ENCODE data around the gene KCNT2.
"Not testable (repeated sequence)": the region's sequence is repeated elsewhere in the genome, so short reads cannot be mapped to it uniquely, and the experiment has no call there.

KCNT2 gene

DNA sequence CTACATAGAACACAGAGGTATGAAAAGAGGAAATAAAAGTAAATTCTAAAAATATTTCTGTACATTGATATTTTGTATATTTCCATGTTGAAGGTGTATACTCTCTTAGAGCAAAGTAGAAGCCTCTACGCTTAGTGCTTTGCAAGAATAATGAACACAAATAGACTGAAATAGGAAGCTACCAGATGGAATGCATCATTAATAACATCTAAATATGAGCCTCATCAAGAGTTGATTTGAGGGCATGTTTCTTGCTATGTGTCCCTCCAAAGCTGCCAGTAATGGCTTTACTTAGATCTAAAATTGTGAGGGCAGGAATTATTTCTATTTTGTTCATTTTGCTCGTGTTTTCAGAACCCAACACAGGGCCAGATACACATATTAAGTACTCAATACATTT lies 94.4 kb downstream of the KCNT2 start:
- DNase-seq (ENCODE audit: low read depth), result no peak

DNA sequence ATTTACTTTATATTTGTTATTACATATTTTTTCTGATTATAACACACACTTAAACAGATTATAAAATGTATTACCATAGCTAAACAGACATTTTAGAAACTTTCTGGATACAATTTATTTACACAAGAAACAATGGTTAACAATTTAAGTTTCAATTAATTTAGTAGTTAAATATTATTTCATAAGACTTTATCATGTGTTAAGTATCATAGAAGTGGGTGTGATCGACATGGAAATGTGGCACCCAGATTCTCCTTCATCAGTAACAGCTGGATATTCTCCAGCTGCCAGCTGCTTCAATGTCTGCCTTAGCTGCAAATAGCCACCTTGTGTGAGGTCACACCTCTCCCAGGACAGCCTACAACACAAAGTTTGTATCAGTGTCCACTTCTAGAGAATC lies 97.8 kb downstream of the KCNT2 start:
- DNase-seq (ENCODE audit: low read depth), result no peak

DNA sequence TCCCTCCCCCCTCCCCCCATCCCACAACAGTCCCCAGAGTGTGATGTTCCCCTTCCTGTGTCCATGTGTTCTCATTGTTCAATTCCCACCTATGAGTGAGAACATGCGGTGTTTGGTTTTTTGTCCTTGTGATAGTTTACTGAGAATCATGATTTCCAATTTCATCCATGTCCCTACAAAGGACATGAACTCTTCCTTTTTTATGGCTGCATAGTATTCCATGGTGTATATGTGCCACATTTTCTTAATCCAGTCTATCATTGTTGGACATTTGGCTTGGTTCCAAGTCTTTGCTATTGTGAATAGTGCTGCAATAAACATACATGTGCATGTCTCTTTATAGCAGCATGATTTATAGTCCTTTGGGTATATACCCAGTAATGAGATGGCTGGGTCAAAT lies 104.0 kb downstream of the KCNT2 start:
- not testable (repeated sequence) for DNase-seq (ENCODE audit: low read depth)

DNA sequence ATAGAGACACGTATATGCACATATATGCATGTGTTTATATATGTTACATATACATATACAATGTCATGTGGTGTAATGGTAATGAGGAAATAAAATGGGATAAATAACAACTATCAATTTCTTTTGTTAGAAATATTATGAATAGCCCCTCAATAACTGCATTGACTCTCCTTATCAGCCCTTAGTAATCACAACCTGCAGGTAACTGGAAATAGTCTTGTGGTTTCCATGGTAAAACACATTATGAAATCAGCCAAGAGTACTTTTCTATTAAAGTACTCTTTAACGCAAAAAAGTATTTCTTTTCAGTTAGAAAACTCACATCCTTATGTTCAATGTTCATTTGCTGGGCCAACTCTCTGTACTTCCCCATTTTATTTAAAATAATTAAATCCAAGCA lies 105.8 kb downstream of the KCNT2 start:
- DNase-seq (ENCODE audit: low read depth), result no peak

DNA sequence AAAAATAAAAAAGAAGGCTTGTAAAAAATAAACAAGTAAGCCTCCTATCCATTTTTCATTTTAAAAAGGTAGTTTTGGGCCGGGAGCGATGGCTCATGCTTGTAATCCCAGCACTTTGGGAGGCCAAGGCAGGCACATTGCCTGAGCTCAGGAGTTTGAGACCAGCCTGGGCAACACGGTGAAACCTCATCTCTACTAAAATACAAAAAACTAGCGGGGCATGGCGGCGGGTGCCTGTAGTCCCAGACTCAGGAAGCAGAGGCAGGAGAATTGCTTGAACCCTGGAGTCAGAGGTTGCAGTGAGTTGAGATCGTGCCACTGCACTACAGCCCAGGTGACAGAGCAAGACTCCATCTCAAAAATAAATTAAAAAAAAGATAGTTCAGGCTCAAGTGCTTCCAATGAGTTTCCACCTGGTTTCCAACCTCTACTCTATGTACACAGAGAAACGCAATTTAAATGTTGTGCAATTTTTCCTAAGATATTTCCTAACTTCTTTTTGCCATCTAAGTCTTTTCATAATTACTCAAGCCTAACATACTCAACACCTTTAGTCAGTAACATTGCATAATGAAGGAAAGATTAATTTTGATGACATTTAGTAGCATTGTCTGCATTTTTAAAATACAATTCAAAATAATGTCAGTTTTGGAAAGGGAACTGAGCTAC lies 106.3 kb downstream of the KCNT2 start:
- DNase-seq (ENCODE audit: low read depth), result no peak

DNA sequence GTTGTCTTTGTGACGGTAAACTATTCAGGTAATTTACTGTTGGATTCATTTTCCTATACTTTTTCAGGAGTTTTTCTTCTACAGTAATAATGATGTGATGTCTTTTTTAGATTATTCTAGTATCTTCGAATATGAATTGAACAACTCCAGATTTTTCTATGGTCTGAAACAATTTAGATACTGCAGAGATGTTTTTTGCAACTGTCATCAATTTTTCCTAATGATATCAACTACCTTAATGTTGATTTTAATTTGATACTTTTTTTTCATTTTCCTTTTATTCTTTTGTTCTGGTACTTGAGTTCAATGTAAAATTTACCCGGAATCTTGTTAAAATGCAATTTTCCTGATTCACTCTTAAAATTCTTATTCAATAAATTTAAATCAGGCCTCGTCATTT lies 110.4 kb downstream of the KCNT2 start:
- no peak for DNase-seq (ENCODE audit: low read depth)

DNA sequence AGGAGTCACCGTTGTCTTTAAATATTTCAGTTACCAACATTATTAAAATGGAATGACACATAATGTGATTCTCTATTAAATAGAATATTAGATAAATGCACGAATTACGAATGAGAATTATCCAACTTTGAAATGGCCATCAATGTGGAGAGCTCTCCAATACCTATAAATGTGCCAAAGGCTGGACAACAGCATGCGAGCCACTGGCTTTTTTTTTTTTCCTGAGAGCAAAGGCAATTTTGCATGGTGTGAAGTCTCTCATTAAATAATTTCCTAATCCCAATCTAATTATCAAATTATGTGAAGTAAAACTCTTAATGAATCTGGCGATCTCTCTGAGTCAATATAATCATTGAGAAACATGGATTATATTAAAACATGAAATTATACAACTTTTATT lies 113.5 kb downstream of the KCNT2 start:
- DNase-seq (ENCODE audit: low read depth), result no peak

DNA sequence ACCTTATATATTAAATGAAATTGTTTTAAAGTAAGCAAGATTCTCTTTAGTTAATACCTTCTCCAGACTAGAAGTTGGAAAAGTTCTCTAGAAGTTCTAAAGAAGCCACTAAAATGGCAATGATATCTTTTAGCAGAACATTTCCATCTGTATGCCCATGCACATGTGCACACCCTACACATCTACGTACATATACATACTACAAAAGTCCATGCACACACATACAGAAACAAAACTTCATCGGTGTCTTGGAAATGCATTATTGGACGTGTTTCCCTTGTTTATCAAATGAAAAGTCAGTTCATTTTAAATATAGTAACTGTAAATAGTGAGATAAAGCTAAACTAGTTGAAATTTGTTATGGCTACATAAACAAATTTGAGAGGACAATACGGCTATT lies 114.4 kb downstream of the KCNT2 start:
- DNase-seq (ENCODE audit: low read depth), result no peak

DNA sequence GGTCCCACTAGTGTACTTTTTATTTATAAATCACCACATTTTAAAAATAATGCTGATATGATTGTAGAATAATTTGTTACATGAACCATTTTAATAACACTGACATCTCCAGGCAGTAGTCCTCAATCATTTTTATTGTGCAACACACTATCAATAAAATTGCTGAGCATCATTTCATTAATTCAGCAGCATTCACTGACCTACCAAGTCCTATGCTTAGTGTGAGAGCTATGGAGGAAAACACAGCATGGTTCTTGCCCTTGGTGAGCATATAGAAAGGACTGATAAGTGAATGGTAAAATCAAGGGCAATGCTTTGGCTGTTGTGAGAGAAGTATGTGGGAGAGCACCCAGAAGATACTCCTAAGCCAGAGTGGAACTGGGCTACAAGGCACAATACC lies 119.7 kb downstream of the KCNT2 start:
- DNase-seq (ENCODE audit: low read depth), result no peak

DNA sequence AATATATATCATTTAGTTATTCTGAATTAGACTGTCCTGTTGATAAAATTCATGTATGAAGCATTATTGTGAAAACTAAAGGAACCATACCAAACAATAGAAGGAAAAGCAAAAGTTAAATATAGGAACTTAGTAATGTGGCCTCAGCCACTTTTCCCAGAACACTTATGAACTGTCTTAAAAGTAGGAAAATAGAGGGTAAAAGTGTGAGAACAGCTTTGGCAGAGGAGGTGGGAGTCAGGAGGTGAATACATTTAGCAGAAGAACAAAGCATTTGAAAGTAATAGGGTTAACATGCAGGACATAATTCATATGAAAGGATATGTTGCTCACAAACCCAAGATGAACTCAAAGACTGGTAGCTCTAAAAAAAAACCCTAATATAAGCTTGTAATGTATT lies 121.9 kb downstream of the KCNT2 start:
- DNase-seq (ENCODE audit: low read depth), result no peak

DNA sequence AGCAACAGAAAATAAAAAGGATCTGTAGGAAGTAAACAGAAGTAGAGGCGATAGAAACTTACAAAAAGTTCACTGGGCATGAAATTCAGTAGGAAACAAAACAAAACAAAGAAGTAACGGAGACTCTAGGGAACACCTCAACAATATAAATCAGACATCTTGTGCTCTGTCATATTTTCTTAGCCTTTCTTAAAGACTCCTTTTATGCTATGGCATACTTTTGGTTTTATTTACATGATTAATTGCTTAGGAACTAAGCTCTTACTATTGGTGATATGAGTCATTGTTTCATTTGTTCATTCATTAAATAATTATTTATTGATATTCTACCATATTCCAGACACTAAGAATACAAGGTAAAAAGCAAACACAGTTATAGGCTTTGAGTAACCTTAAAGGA lies 126.6 kb downstream of the KCNT2 start:
- DNase-seq (ENCODE audit: low read depth), result no peak

DNA sequence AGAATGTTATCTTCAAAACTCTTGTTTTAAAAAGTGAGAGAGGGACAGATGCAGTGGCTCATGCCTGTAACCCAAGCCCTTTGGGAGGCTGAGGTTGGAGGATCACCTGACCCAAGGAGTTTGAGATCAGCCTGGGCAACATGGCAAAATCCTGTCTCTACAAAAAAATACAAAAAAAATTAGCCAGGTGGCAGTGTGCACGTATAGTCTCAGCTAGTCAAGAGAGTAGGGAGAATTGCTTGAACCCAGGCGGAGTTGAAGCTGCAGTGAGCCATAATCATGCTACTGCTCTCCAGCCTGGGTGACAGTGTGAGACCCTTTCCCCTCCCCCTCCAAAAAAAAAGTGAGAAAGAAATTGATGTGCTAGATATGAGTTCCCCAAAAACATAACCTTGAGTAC lies 131.0 kb downstream of the KCNT2 start:
- no peak for DNase-seq (ENCODE audit: low read depth)

DNA sequence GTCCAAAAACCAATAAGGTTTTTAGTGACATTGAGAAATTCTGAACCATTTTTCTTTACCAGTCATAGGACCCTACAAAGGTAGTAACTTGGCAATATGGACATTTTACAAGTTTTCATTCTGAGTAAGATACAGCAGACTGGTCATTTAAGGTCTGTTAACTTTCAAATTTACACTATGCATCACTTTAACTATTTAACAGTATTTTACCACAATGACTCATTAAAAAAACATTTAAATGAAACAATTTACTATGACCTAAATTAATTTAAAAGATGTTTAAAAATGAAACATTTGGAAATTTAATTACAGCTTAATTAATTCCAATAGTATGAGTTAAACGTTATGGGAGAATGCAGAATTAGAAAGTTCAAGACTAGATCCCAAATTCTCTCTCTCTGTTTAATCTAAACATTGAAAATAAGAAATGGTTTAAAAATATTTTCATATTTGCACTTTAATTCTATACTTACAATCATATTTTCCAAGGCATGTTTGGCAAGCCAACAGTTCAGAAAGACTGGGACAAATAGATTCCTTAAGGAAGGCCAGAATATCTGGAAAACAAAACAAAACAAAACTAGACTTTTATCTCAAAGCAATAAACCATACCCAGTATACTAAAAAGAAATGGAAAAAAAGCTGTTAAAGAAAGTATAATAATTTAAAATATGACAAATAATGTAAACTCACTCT lies 140.9 kb downstream of the KCNT2 start:
- no peak for DNase-seq (ENCODE audit: low read depth)

DNA sequence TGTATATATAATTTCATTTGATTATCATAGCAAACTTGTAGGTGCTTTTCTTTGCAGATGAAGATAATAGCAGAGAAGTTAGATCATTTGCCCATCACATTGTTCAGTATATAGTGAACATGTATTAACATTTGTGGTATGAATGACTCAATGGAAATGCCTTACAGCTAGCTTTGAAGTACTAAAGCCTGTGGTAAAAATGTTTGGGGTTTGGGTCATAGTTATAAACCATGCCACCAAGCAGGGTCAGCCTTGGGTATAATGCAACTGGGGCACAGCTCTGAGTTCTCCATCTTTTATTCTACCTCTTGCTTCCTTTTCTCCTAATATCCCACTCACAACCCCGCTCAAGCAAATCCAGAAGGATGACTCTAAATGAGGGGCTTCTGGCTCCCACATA lies 141.6 kb downstream of the KCNT2 start:
- no peak for DNase-seq (ENCODE audit: low read depth)

DNA sequence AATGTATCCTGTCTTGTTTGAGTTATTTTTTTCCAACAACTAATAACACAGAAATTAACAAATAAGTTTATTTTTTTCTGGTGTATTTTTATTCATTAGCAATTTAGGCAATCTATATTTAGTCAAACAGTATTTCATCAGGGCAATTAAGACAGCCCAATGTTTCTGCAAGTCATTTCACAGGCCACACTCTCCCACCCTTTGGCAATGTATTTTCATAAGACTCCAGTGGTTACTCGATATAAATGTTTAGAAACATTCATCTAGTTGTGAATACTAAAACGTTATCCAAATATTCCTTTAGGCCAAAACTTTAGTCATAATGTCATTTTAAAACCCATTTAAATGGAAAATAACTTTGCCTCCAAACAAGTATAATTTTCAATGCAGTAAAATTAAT lies 142.1 kb downstream of the KCNT2 start:
- no peak for DNase-seq (ENCODE audit: low read depth)

DNA sequence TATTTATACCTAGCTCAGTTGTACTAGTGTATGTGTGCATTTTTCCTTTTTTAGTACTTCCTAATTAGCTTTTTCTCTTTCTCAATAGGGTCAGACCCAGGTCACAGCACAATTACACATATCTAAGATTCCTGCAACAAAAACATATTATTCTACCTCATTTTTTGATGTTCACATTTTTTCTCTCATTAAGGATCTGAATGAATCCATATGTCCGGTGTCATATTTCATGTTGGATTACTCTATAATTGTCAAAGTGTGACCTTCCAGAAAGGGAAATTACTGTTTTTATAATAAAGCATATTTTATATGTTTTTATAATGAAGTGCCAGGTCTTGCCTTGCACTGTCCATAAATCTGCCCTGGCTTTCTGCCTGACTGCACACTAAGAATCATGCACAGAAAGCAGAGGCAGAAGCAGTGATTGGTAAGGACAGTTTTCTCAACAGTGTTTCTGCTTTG lies 143.7 kb downstream of the KCNT2 start:
- DNase-seq (ENCODE audit: low read depth), result no peak

DNA sequence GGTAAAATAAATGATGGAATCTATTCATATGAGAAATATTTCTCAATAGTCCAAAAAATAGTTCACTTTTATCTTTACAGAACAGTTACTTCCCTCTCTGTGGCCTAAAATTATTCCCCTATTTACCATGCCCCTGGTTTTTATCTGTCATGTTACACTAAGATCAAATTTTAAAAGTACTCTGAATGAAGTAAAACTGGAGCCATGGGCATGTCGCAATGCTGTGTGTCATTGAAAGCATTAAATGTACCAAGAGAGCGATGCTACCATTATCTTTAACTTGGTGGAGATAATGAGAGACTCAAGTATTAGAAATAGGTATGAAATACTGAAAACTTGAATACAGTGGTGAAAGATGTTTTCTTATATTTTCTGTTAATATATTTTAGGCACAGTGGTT lies 146.2 kb downstream of the KCNT2 start:
- no peak for DNase-seq (ENCODE audit: low read depth)

DNA sequence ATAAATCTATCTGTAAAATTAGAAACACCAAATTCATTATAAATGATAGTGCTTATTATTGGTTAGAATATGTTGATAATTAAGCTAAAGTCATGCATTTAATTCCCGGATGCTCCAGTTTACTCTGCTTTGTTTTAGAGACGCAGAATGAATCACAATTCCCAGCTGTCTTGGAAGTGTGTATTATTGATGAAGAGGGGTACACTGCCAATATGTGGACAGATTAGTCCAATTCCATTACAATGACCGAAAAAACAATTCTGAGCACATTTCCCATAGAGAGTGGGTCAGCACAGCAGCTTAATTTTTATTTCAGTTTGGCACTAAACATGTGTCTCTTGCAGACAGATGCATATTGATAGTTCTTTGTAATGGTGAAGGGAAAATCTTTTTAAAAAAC lies 146.7 kb downstream of the KCNT2 start:
- DNase-seq (ENCODE audit: low read depth), result no peak

DNA sequence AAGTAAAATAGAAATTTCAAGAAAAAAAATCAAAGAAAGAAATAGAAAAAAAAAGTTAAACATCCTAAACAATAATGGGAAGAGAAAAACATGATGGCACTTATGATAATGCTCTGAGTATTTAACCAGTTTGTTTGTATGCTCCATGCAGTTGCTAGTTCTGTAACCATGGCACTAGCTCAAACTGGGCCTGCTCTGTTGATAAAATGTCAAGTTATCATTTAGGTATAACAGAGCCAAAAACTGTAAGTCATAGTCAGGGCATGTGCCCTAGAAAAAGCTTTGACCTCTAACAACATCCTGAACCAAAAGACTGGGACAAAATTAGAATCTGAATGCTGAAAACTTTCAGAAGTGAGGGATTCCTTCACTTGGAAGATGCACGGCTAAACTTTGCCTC lies 148.9 kb downstream of the KCNT2 start:
- DNase-seq (ENCODE audit: low read depth), result no peak

DNA sequence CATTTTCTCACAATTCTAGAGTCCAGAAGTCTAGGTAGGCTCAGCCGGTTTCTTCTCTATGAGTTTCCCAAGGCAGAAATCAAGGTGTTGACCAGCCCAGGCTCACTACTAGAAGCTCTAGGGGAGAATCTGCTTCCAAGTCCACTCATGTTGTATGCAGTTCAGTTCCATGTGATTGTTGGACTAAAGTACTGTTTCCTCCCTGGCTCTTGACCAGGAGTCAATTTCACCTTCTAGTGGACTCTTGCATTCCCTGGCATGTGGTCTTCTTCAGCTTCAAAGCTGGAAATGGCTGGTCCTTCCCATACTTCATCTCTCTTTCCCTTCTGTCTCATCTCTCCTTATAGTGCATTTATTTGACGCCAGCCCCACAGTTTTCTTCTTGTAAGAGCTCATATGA lies 153.4 kb downstream of the KCNT2 start:
- no peak for DNase-seq (ENCODE audit: low read depth)

DNA sequence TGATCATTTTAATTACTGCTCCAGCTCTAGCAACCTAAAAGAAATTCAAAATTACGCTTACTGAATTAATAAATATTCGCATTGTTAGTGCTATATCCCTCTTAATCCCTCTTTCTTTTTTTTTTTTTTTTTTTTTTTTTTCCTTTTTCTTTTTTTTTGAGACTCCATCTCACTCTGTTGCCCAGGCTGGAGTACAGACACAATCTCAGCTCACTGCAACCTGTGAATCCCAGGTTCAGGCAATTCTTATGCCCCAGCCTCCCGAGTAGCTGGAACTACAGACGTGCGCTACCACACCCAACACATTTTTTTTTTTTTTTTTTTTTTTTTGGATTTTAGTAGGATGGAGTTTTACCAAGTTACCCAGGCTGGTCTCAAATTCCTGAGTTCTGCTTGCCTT lies 157.1 kb downstream of the KCNT2 start:
- no peak for DNase-seq (ENCODE audit: low read depth)

DNA sequence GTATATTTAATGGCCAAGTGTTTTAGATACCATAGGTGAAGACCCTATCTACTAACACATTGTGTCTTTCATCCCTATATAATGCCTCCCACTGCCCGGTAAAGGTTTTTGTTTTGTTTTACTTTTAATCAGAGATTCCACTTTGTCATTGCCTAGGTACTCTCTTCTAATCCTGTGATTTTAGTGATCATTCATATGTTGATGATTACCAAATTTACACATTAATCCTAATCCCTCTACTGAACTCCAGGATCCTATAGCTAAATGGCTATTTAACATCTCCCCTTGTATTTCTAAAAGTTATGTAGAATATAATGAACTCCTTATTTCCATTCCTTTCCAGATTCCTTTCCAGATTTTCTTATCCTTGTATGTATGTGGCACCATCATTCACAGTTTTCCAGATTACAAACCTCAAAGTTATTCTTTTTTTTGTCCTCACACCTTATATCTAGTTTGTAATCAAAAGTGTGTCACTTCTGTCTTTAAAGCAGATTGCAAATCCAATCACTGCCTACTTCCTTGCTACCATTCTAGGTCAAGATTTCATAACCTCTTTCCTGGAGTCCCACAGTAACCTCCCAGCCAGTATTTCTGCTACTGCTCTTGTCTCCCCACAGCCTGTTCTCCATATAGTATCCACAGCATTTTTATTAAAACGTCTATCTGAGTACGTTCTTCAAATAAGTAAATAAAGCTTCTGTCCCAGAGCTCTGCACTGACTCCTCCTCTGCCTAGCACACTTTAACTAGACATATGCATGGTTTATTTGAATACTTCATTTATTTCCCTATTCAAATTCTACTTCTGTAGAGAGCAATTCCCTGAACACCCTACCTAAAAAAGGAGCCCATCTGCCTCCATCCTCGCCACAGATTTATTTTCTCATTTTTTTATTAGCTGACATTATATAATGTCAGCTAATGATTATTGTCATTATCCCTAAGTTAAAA lies 157.8 kb downstream of the KCNT2 start:
- DNase-seq (ENCODE audit: low read depth), result no peak

DNA sequence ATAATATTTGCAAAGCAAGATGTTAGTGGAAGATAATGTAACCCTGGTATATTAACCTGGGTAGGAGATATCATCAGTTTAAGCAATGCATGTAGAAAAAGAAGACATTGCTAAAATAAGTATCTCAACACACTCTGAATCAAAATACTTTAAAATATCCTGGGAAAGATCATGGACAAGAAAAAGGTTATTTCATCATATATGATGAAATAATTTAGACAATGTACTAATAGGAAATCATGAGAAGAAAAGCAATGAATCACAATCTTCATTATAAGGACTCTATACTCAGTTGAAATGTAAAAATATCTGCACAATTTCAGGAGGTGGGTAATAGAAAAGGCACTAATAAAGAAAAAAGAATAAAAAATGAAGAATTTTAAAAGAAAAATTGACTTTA lies 158.8 kb downstream of the KCNT2 start:
- no peak for DNase-seq (ENCODE audit: low read depth)

Data from activated T-cell treated with anti-CD3 and anti-CD28 coated beads for 48 hours (primary cell).